Erythroblast (primary cell): ENCODE data around the gene SLC22A31.

Source experiments
- GATA1 ChIP-seq: IDR thresholded peaks from 2 replicates; pipeline ENCODE4 v1.6.1; 2011; ENCODE audit warnings: low read depth, mild to moderate bottlenecking, control low read depth, low read length, moderate library complexity
- POLR2A ChIP-seq: IDR thresholded peaks from 2 replicates; pipeline ENCODE4 v1.6.1; 2011; ENCODE audit warnings: mild to moderate bottlenecking, low read length

DNA sequence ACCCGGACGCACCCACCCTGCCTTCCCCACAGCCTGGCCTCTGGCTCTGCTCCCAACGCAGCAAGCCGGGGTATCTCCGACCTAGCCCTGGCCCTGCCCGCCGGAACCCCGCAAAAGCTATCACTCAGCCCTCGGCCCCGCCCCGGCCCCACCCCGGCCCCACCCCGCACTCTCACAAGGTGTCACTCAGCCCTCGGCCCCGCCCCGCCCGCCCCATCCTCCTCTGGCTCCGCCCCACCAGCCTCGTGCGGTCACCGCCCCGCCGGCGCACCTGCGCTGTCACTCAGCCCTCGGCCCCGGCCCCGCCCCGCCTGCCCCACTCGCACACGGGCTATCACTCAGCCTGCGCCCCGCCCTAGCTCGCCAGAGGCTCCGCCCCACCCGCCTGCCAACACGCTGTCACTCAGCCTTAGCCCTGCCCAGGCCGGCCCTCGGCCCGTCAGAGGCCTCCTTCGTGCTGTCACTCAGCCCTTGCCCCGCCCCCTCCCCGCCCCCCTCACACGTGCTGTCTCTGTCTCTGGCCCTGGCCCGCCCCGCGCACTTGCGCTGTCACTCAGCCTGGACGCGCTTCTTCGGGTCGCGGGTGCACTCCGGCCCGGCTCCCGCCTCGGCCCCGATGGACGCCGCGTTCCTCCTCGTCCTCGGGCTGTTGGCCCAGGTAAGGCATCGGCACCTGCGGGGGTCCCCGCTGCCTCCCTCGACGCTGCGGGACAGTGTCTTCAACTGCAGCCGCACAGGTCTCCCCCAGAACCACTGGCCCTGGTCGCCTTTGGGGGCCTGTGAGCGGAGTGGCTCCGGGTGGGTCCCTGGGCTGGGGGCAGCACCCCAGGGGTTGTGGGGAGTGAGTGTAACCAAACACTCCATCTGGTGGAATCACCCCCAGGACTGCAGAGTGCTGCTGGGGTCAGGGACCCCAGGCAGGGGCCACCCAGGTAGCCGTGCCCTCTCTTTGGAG lies 28.8 kb downstream of the SLC22A31 start, which contains the start of gene CDH15:
- TF ChIP-seq POLR2A (no peak), GATA1 (no peak)
